CD1c-positive myeloid dendritic cell (primary cell): ENCODE measurements around the gene ZNF469.

Experiments used
- DNase-seq: peaks from one replicate; pipeline ENCODE4 v3.0.0-alpha.2; 2016; ENCODE audit errors: extremely low spot score

Gene ZNF469

DNA sequence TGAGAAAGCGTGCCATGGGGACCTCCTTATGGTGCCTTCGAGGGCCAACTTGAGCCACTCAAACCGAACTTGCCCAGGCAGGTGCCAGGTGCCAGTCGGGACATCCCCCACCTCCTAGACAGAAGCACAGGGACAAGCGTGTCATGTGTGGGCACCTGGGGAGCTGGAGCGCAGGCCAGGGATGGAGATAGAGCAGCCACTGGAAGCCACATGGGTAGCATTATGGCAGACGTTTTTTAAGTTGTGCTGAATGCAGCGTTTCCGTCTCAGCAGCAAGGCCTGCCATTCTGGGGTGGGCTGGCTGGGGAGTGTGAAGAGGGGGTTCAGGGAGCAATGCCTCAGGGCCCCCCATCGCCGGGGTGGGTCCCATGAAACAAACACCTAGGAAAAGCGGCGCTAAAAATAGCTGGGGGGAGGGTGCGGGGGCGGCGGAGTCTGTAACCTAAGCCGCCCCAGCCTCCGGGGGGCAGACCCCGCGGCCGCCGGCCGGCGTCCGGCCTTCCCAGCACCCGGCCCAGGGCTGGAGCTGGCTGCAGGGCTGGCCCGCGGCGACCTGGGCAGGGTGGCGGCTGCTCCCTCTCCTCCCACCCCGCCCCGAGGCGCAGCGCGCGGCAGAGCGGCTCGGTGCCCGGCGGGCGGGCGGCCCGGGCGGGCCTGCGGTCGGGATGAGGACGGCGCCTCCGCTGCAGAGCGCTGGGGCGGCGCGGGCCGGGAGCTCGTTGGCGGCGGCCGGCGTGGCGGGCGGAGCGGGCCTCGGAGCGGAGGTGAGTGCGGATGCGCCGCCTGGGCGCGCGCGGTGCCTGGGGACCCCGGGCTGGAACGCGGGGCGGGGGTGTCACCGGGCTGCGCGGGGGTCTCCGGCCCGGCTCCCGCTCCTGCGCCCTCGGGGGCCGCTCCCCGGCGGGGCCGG lies at the start of gene ZNF469:
Gene ZNF469, plus strand, starts transcription at position 469 of the 910 bp plus-strand sequence. CDS start 44,512 bp downstream, outside the sequence.
- DNase-seq, result peak; percentile 1

- no peak for DNase-seq
These were observed 48.6 kb upstream of the ZNF469 start for GRCh38 chr16:88333848-88334777.

- no peak for DNase-seq
These were observed 47.7 kb upstream of the ZNF469 start for GRCh38 chr16:88334778-88335720.

DNA sequence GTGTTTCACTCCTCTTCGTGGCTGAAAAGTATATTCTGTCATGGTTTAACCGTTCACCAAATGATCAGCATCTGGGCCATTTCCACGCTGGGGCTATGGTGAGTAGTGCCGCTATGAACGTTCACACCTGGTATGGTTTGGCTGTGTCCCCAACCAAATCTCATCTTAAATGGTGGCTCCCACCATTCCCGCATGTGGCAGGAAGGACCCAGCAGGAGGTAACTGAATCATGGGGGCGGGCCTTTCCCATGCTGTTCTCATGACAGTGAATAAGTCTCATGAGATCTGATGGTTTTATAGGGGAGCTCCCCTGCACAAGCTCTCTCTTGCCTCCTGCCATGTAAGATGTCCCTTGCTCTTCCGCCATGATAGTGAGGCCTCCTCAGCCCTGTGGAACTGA lies 45.7 kb upstream of the ZNF469 start:
- DNase-seq, result no peak

GRCh38 chr16:88337538-88337937 lies 45.2 kb upstream of the ZNF469 start:
- DNase-seq, result no peak

GRCh38 chr16:88338111-88338510 lies 44.6 kb upstream of the ZNF469 start:
- DNase-seq, result no peak

DNA sequence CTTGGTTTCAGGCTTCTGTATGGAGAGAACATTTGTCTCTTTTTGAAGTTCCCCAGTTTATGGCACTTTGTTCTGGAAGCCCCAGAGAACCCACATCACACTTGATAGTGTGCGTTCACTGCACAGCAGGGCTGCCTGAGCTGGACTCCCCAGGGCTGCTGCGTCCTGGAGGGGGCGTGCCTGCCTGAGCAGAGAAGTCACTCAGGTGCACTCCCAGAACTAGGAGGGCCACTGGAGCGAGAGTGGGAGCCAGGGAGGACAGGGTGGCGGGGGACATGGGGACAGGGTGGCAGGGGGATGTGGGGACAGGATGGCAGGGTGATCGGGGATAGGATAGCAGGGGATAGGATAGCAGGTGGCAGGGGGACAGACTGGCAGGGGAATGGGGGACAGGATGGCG lies 43.9 kb upstream of the ZNF469 start:
- no peak for DNase-seq

DNA sequence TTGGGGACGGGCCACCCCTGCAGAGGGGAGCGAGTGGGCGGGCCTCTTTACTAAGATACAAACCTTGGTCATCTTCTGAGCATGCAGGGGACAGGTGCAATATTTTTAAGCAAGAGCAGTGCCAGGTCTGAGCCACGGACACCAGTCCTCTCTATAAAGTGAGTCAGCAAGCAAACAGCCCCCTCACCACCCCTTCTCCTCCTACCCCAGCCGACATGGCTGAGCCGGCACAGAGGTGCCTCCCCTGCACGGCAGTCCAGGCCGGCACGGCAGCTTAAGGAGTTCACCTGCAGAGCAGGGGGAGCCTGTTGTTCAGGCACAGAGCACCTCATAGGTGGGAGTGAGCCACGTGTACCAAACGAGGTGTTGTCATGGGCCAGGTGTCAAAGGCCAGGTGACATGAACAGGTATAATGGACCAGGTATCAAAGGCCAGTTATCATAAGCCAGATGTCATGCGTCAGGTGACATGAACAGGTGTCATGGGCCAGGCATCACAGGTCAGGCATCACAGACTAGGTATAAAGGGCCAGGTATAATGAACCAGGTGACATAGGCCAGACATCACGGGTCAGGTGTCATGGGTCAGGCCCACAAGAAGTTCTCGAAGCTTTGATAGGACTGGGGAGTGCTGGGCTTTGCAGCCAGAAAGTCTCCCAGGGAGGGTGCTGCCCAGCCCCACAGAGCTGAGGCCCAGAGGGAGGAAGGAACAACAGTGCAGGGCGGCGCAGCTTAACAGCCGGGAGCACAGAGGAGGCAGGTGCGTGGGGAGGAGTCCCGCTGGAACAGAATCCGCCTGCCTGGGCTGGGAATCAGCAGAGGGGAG lies 42.6 kb upstream of the ZNF469 start:
- no peak for DNase-seq

GRCh38 chr16:88340755-88341150 lies 42.0 kb upstream of the ZNF469 start:
- DNase-seq, result no peak

DNA sequence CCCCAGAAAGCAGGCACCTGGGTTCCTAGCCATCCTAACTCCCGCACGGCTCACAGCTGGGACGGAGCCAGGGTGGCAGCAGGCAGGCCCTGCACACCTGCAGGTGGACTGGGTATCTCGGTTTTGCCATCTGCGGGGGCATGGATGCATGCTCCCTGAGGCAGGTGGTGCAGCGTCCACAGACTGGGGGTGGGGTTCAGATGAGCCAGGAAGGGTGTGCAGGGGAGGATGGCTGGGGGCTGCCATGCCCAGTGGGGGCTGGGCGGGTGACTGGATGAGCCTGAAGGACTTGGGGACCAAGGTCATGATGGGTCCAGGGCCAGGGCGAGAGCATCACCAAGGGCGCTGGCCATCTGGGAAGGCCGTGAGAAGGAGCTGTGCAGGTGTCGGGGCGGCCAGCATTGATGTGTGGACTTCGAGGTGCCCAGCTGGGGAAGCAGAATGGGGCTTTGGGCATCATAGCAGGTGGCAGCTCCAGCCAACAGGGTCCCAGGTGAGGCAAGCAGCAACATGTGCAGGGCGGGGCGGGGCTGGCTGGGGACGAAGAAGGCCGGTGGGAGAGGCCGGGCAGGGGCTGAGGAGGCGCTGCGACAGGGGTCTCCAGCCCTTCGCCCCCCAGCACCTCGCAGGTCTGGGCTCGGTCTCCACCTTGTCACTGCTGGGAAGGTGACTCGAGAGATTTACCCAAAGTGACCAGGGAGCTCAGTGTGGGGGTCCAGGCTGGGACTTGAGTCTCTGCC lies 41.0 kb upstream of the ZNF469 start:
- no peak for DNase-seq

DNA sequence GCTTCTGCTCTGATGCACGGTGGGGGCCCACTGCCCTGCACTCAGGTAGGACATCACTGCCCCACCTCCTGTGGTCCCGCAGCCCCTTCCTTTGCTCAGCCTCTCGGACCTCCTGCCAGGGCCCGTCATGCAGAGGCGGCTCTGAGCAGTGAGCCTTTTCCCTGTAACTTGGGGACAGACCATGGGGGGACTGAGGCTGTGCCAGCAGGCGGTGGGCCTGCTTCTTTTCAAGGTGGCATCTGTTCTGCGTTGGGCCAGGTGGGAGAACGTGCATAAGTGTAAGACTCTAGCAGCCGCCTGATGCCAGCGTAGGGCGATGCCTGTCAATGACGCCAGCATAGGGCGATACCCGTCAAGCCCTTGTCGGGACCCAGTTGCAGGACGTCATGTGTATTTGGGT lies 40.3 kb upstream of the ZNF469 start:
- DNase-seq, result no peak

- peak; percentile 47 for DNase-seq
These were observed 39.4 kb upstream of the ZNF469 start for GRCh38 chr16:88343271-88343791.

DNA sequence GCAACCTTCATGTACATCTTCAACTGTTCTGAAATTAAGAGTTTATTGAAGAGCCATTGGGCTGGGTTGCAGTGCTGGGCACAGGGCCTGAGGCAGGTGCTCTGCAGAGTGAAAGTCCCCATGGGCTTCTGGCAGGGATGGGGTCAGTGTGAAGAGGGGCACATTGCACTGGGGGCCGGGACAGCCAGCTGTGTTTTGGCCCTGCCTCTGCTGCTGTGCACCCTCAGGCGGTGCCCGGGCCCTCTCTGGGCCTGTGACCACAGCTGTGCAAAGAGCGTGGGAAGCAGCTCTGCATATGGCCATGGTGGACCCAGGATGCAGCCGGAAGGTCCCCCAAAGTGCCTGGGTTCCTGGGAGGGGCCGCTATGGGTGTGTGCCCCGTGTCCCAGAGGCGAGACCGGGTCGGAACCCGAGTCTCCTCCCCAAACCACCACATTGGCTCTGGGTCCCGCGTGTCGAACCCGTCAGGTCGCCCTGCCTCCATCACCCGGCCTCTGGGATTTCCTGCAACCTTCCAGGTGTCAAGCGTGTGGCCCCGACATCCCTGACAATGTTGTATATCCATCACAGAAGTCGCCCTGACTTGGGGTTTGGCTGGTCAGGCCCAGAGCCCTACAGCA lies 38.2 kb upstream of the ZNF469 start:
- no peak for DNase-seq

DNA sequence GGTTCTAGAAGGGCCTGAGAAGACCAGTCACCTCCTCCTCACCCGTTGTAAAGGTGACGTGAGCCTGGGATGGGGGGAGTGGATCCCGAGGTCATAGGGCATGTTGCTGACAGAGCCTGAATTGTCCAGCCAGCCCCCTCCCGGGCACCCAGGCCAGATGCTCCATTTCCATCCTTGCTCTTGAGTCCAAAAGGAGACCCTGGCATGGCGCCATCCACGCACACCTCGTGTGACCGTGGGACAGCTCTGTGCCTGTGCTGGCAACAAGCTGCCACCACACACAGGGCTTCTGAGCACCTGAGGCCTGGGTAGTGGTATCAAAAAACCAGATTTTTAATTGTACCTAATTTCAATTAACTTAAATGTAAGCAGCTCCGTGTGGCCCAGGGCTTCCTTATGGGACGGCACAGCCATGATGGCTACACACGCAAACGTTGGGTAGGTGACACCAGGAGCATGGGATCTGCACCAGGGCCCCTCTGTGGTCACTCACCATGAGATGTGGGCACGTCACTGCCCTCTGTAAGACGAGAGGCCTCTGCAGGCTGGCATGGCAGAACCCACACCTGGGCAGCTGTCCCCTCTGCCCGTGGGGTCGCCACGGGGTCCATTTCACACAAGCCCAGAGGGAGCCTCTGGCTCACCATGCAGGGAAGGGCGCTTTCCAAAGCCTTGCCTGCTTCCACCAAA lies 37.6 kb upstream of the ZNF469 start:
- no peak for DNase-seq

GRCh38 chr16:88345721-88346560 lies 36.8 kb upstream of the ZNF469 start:
- no peak for DNase-seq

- DNase-seq, result peak; percentile 4
These were observed 35.9 kb upstream of the ZNF469 start for GRCh38 chr16:88346680-88347505.
